ENCODE data around the gene FMO1.

- TF ChIP-seq CTCF (conservative IDR thresholded peaks at IDR 0.05 in 1 of 2, IDR thresholded peaks at IDR 0.05 in 1 of 2; ENCODE audit: extremely low read depth in 1 of 2, insufficient read depth in 1 of 2, low read depth in 1 of 2, low read length in 2 of 2): no peak
- TF ChIP-seq EZH2 (IDR thresholded peaks at IDR 0.05; ENCODE audit: borderline replicate concordance, low read length): no peak
Observed at GRCh38 chr1:171217658-171218443, 30.4 kb upstream of the FMO1 start.

Measured in mammary epithelial cell (primary cell).